NCI-H524 treated with DMSO at 0.1 percent for 48 hours (cell line): Measurements from ENCODE around the gene ARMH1.
"Not testable (repeated sequence)": the region's sequence is repeated elsewhere in the genome, so short reads cannot be mapped to it uniquely, and the experiment has no call there.

Source experiments
- DNase-seq: peaks from one replicate; lab custom pipeline; 2025; lab: John Stamatoyannopoulos, UW

Gene ARMH1

DNA sequence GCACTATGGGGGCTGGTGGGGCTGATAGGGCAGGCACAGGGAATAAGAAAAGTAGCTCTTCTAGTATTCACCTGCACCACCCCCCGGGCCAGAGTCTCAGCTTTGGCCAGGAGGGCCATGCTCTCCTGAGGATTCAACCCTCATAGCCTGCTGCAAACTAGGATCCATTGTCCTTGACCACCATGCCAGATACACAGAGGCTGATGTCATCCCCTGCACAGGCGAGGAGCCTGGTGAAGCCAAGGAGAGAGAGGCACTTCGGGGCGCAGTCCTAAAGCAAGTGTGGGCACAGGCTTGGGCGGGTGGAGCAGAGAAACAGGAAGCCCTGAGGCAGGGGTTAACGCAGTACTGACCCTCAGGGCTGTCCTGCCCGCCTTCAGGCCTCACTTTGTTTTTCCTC is 29.7 kb upstream of the ARMH1 start:
- no peak for DNase-seq

DNA sequence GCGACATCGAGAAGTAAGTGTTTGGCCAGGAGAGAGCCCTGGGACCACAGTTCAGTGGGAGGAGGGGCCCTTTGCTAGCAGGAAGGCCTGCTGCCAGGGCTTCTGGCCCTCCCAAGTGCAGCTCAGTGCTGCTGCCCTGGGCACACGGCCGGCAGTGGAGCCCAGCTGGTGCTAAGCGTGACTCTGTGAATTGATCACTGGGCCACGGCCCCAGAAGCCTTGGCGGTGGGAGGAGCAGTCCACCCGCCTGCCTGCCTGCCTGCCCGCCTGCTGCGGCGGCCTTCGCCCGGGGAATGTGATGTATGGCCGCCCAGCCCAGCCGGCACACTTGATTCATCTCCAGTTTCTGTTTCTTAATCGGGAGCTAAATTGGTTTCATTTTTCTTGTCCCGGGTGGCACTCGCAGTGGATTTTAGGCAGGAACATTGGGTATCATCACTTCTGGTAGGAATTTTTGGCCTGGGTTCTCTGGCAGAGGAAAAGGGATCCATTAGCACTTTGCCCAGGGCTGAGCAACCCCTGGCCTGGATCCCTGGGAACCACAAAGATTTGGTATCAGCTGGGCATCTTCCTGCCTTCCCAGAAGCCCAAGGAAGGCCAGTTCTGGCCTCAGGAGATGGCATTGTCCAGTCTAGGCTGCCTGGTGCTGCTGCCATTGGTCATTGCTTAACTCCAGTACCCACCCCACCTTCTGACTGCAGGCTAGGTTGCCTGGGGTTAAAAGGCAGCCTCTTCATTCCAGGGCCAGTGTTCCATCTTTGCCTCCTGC is 28.9 kb upstream of the ARMH1 start:
- no peak for DNase-seq

DNA sequence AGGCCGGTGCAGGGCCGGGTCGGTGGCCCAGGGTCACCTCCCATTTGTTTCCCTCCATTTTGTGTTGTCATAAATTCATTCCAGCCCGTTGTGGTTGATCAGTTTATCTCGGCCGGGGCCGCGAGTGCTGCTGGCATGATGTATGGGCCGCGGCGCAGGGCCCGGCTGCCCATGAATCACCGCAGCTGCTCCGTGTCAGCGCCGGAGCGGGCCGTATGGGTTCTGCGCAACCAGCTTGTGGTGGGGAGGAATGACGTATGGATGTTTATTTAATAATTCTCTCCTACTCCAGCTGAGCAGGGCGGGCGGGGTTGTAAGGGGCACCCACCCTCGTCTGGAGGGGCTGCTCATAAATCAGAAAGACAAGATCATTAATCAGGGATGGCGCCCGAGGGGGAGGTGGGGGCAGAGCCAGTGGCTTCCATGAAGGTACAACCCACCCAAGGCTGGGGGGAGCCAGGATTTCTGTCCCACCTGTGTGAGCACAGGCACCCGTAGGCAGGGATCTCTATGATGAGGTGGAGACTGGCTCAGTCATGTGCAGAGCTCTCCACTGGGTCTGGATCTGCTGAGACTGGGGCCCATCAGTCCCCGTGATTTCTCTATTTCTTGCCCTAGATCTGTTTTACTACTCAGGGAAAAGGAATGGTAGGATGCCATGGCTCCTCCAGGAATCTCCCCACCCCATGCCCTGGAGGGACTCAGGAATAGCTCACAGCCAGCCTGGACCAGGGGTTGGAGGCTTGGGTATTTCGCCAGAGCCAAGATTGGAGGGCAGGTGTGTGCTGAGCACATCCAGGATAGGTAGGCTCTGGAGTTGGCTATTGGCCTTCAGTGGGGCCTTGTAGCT is 28.0 kb upstream of the ARMH1 start:
- DNase-seq: no peak

DNA sequence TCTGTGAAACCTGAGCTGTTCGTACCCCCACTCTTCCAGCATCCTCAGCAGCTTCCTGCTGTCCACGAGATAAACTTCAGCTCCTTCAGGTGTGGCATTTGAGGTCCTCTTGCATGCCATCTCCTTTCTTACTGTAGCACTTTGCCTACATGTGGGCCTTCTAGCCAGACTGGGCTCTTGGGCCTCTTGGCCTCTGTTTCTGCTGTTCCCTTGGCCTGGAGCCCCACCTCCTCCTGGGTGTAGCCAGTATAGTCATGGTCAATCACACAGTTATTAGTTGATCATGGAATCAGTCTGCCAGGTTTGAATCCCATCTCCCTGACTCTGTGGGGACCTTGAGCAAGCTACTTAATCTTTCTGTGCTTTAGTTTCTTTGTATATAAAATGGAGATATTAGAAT is 26.6 kb upstream of the ARMH1 start:
- no peak for DNase-seq

DNA sequence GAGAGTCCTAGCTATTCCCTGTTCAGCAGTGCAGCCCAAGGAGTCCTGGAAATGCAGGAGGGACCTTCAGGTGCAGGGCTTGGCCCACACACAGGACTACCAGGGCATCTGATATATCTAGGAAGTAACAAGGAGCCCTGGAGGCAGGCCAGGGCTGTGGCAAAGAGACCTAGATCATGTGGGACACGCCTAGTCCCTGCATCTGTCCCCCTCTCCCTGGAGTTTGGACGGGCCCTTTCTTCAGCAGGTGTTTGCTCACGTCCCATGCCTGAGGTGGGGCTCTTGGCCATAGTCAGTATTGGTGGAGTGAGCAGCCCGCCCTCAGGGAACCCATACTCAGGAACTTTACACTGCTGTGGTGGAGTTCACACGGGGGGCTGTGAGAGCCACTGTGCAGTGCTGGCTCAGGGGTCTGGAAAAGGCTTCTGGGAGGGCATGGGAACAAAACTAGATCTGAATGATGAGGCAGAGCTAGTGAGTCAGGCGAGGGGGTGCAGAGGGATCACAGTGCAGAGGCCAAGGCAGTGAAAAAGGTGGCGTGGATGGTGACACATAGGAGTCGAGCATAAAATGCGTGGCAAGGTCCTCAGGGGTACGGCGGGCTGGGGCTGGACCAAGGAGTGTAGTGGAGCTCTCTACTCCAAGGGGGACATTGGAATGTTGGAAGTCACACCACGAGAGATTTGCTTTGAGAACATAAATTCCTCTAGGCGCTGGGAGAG is 25.8 kb upstream of the ARMH1 start:
- DNase-seq: no peak

DNA sequence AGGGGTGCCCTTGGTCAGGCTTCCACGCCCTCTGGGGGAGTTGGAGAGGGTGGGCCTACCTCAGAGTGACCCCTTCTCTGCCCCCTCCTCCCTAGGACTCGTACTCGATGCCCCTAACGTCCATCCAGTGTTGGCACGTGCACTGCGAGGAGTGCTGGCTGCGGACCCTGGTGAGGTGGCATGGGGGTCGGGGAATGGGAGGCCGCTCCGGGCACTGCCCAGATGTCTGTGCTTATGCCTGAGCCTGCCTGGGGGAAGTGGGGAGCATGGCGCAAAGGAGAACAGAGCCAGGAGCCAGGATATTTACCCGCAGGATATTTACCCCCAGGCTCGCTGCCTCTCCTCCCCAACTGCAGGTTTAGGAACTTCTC is 24.7 kb upstream of the ARMH1 start:
- DNase-seq: no peak

DNA sequence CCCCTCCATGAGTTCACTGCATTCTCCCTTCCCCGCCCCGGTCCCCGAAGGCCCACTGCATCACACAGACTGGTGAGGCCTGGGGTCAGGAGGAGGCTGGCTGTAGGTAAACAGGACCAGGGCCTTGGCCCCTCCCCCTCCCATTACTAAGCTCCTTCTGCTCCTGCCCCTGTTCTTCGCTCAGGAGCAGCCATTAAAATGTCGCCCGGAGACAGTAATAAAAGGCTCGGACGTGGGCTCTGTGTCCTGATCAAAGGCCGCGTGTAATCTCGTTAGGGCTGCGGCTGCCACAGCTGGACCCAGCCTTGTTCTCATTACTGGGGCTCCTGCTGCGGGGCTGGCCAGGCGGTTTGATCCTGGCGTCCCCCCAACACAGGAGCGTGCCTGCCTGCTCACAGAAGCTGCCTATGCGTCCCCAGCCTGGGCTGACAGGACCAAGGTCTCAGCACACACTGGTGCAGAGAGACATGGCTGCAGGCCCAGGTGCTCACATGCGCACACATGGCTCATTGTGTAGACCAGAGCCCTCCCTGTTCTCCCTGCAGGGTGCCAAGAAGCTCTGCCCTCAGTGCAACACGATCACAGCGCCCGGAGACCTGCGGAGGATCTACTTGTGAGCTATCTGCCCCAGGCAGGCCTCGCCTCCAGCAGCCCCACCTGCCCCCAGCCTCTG is 24.2 kb upstream of the ARMH1 start:
- no peak for DNase-seq

DNA sequence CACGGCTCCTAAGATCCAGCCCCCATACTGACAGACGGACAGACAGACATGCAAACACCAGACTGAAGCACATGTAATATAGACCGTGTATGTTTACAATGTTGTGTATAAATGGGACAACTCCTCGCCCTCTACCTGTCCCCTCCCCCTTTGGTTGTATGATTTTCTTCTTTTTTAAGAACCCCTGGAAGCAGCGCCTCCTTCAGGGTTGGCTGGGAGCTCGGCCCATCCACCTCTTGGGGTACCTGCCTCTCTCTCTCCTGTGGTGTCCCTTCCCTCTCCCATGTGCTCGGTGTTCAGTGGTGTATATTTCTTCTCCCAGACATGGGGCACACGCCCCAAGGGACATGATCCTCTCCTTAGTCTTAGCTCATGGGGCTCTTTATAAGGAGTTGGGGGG is 23.4 kb upstream of the ARMH1 start:
- no peak for DNase-seq

DNA sequence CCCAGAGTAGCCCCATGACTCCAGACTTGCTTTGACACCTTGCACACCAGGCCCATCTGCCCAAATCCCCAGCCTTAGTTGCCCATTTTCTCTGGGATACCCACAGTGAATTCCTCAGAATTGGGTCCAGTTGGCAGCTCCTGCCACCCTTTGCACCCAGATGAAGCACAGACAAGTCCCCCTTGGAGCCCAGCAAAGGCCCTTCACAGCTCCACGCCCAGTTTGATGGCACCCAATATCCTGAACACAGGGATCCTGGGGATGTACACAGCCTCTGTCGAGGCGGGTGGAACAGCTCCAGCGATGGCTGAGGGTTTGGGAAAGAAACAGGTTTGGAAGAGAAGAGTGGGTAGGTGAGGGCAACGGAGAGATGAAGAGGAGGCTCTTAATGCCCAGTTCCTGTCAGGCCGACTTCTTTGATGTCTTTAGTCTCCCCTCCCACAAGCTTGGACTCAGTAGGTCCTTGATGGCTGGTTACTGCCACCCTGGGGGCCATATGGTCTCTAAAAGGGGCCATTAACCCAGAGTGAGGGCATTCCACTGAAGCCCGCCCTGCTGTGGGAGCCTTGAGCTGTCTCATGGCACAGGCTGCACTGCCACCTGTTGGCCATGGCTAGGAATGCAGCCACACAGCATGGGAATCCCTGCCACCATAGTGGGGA is 21.9 kb upstream of the ARMH1 start:
- DNase-seq: no peak

DNA sequence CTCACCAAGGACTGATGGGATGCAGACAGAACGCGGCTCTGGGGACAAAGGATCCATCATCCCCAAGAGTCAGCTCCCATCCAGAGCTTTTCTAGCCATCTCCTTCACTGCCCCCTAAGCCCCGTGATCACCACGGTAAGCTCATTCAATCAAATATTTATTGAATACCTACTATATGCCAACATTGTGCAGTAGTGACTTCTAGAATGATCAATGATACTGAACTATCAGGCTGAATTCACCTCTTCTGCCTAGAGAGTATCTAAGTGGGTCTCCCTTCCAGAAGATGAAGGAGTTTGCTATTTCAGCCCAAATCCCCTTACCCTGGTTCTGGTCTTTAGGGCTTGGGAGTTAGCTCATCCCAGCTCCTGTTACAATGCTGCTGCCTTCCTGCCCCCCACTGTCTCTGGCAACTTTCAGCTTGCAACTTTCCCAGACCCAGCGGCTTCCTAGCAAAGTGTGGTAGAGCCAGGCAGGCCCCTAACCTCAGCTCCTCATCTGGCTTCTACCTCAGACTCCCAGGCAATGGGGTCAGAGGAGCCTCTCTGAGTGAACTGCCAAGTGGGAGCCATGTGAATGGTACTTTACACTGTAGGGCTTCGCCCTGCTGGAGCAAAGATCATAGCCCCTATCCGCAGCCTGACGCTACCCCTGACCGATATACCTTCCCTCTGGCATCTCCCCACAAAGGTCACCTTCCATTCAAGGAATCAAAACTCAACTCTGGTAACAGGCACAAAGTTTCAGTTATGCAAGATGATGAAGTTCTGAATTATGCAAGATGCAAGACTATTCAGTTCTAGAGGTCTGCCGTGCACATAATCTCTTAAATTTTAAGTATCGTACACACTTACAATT is 21.2 kb upstream of the ARMH1 start:
- DNase-seq: no peak

DNA sequence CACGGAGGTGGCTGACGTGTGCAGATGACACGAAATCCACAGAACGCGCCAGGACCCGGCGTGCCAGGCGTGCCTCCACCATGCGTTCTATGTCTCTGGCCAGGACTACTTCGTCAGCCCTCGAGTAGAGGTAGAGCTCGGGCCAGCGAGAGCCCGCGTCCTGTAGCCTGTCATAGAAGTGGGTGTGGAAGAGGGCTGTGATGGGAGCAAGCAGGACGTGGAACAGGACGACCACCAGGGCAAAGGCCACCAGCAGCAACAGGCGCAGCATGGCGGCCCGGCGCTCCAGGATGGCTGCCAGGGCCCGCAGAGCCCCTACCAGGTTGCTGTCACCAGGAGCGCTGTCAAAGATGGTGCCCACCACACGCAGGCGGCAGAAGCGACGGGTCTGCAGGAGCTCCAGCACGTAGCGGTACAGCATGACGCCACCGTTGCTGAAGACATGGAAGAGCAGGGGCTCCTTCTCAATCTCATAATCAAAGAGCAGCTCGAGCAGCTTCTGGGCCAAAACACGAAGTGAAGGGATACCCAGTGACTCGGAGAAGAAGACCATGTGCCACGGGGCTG is 19.8 kb upstream of the ARMH1 start:
- DNase-seq: no peak

DNA sequence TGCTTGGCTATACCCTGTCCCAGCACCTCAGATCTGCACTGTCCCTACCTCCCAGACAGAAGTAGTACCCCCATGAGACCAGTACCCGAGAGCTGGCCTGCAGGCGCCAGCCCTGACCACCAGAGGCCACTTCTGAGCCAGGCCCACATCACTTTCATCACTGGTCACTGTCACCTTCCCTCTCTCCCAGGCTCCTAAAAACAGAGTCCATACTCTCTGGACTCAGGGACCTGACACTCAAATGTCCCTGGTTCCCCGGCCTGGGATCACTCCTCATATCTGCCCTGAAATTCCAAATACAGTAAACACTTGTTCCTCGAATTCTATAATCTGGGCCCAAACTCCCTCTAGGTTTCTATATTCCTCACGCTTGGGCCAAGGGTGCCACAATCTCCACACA is 18.9 kb upstream of the ARMH1 start:
- no peak for DNase-seq

DNA sequence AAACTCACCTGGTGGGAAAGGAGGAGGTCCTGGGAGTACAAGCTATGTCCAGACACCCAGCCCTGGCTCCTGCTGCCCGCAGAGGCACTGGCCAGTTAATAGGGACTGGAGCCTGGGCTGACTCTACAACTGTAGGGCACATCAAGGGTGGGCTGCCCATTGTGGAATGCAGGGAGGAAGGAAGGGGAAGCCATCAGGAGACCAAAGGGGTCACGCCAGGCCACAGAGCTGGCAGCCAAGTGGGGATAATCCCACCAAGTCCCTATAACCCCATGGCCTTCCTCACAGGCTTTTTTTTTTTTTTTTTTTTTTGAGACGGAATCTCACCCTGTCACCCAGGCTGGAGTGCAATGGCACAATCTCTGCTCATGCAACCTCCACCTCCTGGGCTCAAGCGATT is 14.9 kb upstream of the ARMH1 start:
- no peak for DNase-seq

DNA sequence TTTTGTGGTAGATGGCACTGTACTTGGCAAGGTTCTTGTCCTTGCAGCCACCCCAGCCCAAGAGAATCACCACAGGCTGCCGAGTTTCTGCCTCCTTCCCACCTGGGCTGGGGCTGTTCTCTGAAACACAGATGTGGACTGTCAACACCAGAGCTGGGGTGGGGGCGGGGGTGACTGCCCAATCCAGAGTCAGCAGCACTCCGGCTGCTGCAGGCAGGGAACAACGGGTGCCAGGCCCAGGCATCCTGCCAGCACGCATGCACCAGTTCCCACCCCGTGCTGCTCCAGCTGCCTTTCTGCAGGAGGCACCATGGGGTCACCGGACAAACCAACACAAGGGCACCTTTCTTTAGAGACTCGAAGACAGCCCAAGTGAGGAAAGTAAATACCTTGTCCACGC is 14.3 kb upstream of the ARMH1 start:
- DNase-seq: no peak

DNA sequence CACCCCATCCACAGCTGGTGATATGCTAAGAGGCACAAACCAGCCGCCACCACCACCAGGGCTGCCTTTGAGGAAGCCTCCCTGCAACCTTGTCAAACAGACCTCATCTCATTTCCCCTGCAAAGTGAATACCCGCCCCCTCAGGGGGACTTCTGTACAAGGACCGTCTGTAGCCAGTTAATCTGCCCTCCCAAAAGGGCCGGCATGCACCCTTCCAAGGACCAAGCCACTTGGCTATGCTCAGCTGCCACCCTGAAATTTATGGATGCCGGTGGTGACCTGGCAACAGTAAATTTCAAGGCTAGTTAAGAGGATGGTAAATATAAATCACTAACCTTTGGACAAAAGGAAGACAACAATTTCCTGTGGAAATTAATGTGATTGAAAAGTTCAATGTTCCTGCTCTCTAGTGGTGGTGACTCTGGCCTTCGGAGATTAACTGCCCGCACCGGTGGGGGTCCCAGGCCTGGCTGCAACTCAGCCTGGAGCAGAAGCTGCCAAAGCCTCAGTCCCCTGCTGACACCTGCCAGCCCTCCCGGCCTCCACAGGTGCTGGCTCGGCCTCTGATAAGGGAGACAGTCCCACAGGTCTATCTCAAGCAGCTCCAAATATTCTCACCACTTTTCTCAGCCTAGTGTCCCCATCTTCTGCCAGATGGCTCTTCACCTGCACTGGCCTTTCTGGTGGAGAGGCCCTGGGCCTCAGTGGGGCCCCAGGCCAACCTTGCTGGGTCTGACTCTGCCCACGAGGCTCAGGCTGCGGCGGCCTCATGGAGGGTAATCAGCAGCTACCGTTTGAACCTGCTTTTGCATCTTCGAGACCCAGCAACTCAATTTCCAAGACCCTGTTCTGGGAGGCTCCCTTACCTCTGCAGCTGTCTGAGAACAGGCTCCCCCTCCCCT is 12.5 kb upstream of the ARMH1 start:
- peak; percentile 86 for DNase-seq

DNA sequence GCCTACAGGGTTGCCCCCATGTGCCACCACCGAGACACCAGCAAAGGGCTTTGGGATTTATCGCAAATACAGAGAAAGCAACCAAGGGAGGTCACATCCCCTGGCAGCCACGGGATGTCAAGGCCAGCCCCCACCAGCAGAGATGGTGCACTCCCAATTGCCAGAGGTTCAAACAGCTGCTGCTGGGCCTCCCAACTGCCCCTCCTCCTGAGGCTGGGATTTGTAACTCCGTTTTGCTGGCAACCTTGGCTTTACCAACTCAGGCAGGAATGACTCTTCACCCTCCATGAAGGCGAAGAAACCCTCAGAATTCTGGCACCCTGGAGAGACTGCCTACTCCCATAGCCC is 11.9 kb upstream of the ARMH1 start:
- DNase-seq: no peak

DNA sequence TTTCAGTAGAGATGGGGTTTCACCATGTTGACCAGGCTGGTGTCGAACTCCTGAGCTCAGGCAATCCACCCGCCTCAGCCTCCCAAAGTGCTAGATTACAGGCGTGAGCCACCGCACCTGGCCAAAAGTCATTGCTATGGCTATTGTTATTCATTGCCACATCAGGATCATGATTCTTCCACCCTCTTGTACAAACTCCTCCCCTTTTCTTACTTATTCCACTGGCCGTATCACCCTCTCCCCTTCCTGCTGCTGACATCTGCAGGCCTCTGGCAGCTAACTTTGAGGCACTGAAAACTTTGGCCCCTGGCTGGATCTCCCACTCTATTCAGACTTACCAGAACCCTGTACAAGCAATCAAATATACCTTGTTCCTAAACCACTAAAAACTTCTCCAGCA is 11.1 kb upstream of the ARMH1 start:
- DNase-seq: no peak

DNA sequence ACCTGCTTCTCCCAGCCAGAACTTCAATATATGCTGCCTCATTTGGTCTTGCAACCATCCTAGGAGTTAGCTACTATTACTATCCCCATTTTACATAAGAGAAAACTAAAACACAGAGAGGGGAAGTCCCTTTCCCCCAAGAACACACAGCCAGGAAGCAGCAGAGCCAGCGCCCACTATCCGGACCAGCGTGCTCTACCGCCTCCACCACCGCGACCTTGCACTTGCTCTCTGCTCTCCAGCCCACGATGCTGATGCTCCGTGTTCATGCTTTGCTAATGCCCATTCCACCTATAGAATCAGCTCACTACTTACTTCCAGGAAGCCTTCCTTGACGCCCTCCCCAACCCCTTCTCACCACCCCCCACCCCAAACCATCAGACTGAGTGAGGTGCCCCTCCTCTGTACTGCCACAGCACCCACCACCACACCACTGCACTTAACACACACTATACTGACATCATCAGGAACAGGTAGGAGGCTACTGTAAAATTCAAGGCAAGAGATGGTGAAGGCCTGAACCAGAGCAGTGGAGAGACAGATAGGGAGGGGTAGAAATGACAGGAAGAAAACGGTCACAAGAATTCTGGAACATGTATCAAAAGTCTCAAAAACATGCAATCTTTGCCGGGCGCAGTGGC is 9.7 kb upstream of the ARMH1 start:
- DNase-seq: no peak

DNA sequence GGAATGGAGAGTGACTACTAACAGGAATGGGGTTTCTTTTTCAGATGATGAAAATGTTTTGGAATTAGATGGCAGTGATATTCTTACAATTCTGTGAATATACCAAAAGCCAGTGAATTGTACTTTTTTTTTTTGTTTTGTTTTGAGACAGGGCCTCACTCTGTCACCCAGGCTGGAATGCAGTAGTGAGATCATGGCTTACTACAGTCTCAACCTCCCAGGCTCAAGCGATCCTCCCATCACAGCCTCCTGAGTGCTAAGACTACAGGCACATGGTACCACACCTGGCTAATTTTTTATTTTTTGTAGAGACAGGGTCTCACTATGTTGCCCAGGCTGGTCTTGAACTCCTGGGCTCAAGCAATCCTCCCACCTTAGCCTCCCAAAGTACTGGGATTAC is 7.8 kb upstream of the ARMH1 start:
- not testable (repeated sequence) for DNase-seq
